Stimulated activated CD8-positive, alpha-beta memory T cell treated with anti-CD3 and anti-CD28 coated beads, Interleukin-15, amount 100 ng/mL, for 4 hours (primary cell): ENCODE results near the gene ASCC2.
"Not testable (repeated sequence)": the region's sequence is repeated elsewhere in the genome, so short reads cannot be mapped to it uniquely, and the experiment has no call there.

ENCODE experiments used
- DNase-seq, 2 donors: peaks; one replicate each; pipeline ENCODE4 v3.0.0-alpha.2; 2020; ENCODE audit warnings: low read depth in 2 of 2

Gene ASCC2

DNA sequence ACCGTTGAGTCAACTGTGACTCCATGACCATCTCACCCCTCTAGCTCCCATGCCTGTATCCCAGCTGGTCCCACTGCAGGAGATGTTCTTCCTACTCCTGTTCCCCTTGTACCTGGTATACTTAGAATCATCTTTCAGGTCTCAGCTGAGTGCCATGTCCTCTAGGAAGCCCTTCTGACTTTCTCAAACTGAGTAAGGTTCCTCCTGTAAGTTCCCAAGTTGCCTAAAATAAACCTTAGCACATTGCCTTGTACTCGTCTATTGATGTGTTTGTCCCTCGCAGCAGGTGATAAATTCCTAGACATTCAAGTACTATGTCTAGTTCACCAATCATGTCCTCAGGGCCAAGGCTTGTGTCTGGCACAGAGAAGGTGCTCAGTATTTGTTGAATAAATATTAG, 18.4 kb upstream of the ASCC2 start:
- DNase-seq: no peak

- no peak for DNase-seq
Observed at GRCh38 chr22:29855611-29856181, 17.6 kb upstream of the ASCC2 start.

DNA sequence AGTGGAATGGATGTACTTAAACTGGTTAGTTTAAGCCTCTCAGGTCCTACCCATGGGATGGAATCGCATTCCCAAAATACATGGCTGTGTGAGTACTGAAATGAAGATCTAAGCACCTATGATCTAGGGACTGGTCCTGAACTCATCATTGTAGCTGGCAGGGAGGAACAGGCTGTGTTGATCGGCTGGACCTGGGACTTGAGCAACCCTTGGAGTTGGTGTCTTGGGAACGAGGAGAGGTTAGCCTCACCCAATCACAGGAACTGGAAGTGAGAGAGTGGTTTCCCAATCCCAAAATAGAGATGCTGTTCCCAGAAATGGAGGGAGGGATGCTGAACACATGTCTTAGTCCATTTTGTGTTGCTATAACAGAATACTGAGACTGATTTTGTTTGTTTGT, 16.4 kb upstream of the ASCC2 start:
- no peak for DNase-seq

DNA sequence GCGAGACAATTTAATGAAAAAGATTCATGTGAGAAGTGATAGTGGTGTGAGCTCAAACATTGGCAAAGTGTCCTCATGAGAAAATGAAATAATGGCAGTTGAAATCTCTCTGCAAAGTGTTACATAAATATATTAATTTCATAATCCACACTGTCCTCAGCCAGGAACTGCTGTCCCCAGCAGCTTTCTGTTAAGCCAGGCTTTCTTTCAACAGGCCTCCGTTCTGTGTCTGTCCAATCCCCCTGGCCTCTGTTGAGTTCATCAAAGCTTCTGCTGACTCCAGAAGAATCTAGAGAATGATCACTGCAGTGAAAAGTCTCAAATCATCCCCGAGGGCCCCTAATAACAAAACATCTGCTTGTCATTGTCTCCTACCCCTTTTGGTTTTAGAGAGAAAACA, 10.0 kb upstream of the ASCC2 start:
- no peak for DNase-seq

DNA sequence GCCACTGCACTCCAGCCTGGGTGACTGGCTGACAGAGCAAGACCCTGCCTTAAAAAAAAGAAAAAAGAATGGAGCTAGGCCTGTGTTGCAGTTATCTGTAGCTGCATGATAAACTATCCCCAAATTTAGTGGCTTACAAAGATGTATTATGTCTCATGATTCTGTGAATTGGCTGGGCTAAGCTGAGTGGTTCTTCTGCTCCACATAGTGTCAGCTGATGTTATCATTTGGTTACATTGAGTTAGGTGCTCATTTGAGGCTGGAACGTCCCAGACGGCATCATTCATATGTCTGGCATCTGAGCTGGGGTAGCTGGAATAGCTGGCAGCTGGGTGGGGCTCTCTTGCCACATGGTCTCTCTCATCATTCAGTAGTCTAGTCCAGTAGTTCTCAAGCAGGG, 8.2 kb upstream of the ASCC2 start:
- DNase-seq: no peak

- DNase-seq: no peak
Observed at GRCh38 chr22:29842740-29843139, 4.7 kb upstream of the ASCC2 start.

- no peak for DNase-seq
Observed at GRCh38 chr22:29842172-29842571, 4.1 kb upstream of the ASCC2 start.

DNA sequence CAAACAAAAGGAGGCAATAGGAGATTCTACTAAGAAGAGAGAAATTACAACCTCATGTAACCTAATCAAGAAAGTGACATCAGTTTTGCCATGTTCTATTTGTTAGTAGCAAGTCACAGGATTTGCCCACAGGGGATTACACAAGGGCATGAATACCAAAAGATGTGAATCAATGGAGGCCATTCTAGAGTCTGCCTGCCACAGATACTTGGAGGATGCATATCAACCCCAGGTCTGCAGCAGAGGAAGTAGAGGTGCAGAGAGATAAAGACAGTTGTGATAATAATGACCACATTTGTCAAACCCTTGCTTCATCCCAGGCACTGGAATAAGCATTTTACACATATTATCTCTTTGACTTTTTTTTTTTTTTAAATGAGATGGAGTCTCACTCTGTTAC, 2.4 kb upstream of the ASCC2 start:
- DNase-seq: no peak

DNA sequence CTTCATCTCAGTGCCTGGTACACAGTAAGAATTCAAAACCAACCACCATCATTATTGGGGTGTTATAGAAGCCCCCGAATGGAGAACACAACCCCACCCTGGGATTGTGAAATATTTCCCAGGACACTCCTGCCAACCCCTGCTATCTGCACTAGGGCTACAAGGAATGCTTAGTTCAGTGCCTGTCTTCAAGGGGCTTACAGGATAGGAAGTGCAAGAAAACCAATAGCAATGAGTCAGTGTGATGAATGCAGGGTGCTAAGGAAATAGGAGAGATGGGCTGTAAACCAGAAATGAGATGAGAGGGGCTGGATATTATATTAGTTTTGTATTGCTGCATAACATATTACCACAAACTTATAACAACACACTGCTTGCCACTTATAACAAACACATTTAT, 965 bp upstream of the ASCC2 start:
- no peak for DNase-seq

DNA sequence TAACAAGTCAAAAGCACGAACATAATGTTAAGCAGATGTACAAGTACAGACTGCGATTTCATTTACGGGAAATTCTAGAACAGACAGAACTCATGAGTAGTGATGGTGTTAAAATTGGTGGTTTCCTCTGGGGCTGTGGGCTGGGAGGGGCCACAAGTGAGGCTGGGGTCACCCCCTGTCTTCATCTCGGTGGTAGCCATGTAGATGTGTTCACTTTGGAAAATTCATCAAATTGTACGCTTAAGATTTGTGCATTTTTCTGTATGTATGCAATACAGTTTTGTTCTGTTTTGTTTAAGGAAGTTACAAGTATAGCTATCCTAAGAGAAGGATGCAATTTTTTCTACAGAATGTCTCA, 504 bp upstream of the ASCC2 start:
- DNase-seq: no peak

DNA sequence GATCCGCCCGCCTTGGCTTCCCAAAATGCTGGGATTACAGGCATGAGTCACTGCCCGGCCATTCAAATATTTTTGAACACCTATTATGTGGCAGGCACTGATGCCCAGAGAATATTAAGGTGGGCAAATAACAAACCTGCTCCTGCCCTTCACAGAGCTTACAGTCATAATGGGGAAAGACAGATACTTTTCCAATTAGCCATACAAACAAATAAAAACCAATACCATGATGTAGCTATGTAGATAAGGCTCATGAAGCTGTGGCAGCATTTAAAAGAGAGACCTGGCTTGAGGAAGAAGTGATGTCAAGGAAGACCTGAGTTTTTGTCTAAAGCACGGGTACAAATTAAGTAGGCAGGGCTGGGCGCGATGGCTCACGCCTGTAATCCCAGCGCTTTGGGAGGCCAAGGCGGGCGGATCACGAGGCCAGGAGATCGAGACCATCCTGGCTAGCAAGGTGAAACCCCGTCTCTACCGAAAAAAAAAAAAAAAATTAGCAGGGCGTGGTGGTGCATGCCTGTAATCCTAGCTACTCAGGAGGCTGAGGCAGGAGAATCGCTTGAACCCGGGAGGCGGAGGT, 1.2 kb downstream of the ASCC2 start:
- not testable (repeated sequence) for DNase-seq

DNA sequence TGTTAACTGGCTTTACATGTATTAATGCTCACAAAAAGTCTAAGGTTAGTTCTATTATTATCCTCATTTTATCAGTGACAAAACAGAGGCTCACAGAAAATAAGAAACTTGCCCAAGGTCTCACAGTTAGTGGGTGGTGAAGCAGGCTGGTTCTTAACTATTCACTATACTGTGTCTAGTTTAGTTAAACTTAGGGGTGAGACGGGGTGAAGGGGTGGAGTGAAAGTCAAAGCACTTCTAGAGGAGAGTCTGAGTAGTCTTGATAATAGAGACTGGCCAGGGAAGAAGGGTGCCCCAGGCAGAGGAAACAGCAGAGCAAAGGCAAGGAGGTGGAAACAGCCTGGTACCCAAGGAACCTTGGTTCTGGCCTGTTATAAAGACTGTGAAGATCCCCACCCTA, 4.0 kb downstream of the ASCC2 start:
- DNase-seq: no peak

- no peak for DNase-seq
Observed at GRCh38 chr22:29833392-29833965, 4.6 kb downstream of the ASCC2 start.

GRCh38 chr22:29831958-29832357, 6.1 kb downstream of the ASCC2 start:
- no peak for DNase-seq

- no peak for DNase-seq
Observed at GRCh38 chr22:29831186-29831921, 6.7 kb downstream of the ASCC2 start.

DNA sequence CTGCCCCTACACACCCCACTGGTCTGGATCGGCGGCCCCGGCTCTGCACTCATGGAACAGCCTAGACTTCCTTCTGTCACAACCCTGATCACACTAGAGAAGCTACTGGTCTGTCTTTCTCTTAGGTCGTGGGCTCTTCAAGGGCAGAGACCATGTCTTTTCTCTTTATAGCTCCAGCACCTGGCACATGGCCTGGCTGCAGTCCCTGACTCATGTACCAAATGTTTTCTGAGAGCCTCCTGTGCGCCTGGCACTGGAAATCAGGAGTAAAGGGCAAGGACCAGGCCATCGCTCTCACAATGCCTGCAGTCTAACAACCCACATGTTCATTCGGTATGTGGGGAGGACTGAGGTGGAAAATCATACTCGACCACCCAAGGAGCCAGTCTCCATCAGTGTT, 7.5 kb downstream of the ASCC2 start:
- no peak for DNase-seq

DNA sequence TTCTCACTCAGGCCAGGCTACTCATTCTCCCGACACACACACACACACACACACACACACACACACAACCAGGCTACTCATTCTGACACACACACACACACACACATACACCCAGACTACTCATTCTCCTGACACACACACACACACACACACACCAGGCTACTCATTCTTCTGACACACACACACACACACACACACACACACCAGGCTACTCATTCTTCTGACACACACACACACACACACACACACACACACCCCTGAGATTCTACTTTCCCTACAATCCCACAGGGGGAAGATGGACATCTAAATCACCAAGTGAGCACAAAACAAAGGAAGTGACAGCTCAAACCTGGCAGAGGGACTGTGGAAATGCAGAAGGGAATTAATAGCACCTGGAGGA, 10.3 kb downstream of the ASCC2 start:
- not testable (repeated sequence) for DNase-seq

- no peak for DNase-seq
Observed at GRCh38 chr22:29827091-29827490, 11.0 kb downstream of the ASCC2 start.

DNA sequence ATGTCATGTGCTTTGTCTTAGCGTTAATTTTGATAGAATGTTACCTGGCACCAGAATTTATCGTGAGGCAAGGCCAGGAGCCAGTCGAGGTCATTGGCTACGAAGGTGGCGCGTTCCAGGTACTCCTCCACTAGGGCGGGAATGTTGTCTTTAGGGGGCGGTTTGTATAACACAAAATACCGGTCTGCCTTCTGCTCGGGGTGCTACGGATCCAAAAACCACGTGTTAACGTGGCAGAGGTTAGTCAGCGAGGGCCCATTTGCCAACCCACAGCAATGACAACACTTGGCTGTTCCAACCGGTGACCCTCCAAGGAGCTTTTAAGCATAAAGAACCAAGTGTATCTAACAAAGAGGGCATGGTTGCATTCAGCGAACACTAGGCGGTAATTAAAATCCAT, 12.5 kb downstream of the ASCC2 start:
- DNase-seq: no peak

GRCh38 chr22:29824677-29825076, 13.4 kb downstream of the ASCC2 start:
- DNase-seq: no peak

DNA sequence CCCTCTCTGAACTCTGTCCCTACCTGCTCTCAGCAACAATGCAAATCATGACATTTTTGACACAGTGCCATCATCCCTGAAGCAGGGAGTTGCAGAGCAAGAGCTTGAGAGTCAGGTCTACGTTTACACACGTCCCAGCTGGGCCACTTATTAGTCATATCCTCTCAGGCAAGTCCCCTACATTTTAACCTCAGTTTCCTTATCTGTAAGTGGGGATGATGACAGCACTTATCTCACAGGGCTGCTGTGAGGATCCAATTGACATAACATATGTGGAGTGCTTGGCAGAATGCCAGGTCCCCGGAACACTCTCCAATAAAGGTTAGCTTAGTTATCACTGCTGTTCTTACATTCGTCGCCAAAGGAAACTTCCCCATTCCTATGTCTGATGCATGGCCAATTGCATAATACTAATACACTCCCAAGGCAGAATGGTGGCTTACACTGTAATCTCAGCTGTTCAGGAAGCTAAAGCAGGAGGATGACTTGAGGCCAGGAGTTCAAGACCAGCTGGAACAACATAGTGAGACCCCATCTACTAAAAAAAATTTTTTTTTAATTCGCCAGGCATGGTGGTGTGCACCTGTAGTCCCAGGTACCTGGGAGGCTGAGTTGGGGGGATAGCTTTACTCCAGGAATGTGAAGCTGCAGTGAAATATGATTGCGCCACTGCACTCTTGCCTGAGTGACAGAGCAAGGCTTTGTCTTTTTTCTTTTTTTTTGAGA, 16.6 kb downstream of the ASCC2 start:
- DNase-seq: no peak

DNA sequence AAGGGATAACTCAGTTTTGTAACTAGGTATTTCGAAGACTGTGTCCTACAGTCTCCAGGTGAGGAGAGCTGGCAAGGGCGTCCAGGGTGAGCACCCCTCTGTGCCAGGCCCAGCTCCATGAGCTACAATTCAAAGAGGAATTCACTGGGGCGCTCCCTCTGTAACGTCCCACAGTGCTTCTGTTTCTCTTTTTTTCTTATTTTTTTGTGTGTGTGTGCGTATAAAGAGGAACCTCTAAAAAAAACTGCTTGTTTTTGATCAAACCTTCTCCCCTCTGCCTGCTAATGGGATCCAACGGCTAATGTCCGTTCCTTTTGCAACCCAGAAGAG, 17.1 kb downstream of the ASCC2 start:
- no peak for DNase-seq

GRCh38 chr22:29819501-29819900, 18.6 kb downstream of the ASCC2 start:
- DNase-seq: no peak
